ENCODE data around the gene GGA1. TPM values are rescaled to one million over a fixed set of nuclear protein-coding genes. Genes with fewer than 3 reads are reported as not detected.

Gene GGA1
- total and polyA plus RNA-seq, 9 of the 15 experiments (the other 6 are each of a cell fraction or from before 2014, with no cell fraction given): 1.5 to 69.5 (median 31.6) TPM

GRCh38 chr22:37563153-37564081 lies 45.2 kb upstream of the GGA1 start (continued):
- TF ChIP-seq GTF3C2 (IDR thresholded peaks at IDR 0.05; ENCODE audit: borderline replicate concordance, extremely low read depth, insufficient read length): no peak
- peak; percentile 45; the same call in 1 of the 2 replicates for TF ChIP-seq CEBPG (CRISPR knock-in tag; IDR thresholded peaks at IDR 0.05)
- TF ChIP-seq CEBPG (tag; conservative IDR thresholded peaks at IDR 0.05 in 1 of 2, IDR thresholded peaks at IDR 0.05 in 1 of 2): no peak
- no peak for TF ChIP-seq STAT5A (IDR thresholded peaks at IDR 0.05; ENCODE audit: borderline replicate concordance, low read length)
- peak; percentile 74 for TF ChIP-seq ATF3 (IDR thresholded peaks at IDR 0.05)
- no peak for TF ChIP-seq ATF3 (CRISPR knock-in tag; conservative IDR thresholded peaks at IDR 0.05)
- no peak for TF ChIP-seq BACH1 (tag; IDR thresholded peaks at IDR 0.05)
- no peak for TF ChIP-seq THRB (CRISPR knock-in tag; conservative IDR thresholded peaks at IDR 0.05)
- TF ChIP-seq, protein P1, sequence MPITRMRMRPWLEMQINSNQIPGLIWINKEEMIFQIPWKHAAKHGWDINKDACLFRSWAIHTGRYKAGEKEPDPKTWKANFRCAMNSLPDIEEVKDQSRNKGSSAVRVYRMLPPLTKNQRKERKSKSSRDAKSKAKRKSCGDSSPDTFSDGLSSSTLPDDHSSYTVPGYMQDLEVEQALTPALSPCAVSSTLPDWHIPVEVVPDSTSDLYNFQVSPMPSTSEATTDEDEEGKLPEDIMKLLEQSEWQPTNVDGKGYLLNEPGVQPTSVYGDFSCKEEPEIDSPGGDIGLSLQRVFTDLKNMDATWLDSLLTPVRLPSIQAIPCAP (CRISPR knock-in tag; IDR thresholded peaks at IDR 0.05; ENCODE audit: borderline replicate concordance): no peak
- TF ChIP-seq MCM3 (IDR thresholded peaks at IDR 0.05): no peak
- TF ChIP-seq BCLAF1 (IDR thresholded peaks at IDR 0.05; ENCODE audit: borderline replicate concordance in 1 of 2, control insufficient read depth in 1 of 2, low read depth in 2 of 2, low read length in 1 of 2): no peak
- no peak for TF ChIP-seq KAT2B (IDR thresholded peaks at IDR 0.05; ENCODE audit: low read depth, low read length)
- TF ChIP-seq, protein P2, sequence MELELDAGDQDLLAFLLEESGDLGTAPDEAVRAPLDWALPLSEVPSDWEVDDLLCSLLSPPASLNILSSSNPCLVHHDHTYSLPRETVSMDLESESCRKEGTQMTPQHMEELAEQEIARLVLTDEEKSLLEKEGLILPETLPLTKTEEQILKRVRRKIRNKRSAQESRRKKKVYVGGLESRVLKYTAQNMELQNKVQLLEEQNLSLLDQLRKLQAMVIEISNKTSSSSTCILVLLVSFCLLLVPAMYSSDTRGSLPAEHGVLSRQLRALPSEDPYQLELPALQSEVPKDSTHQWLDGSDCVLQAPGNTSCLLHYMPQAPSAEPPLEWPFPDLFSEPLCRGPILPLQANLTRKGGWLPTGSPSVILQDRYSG (tag; conservative IDR thresholded peaks at IDR 0.05; ENCODE audit: low read depth): no peak

Data from K562 (cell line).